ENCODE data around the gene CD96. TPM values are rescaled to one million over a fixed set of nuclear protein-coding genes. Genes with fewer than 3 reads are reported as not detected.

Gene CD96
- total RNA-seq, 8 experiments from 2014 or later: 0.09 to 2.5 (median 0.21) TPM; not detected in 3

GRCh38 chr3:111700054-111700453, 158.1 kb downstream of the CD96 start:
- in situ Hi-C loops (cut with MboI; ENCODE audit: low pct_unique_long_range_greater_than_20kb in 2 of 9, low sequenced_read_pairs in 9 of 9, unreplicated experiment in 9 of 9): loop anchor here in 7 of 9 experiments (25.0 kb wide), 3 partner anchors 162 to 362 kb away; partner anchors contain the start of gene PHLDB2 (in 2 of the 7)
- H3K4me3 ChIP-seq: no peak overlapping the region
- WGBS, 10 experiments: 40 to 100% (median 82%) methylated on average over 1 to 3 of the region's 3 CpGs; no CpG with 5 or more reads in 1 of the 10 experiments
- ATAC-seq (replicated peaks in 6 of 8): no peak
- H3K27ac ChIP-seq: no peak overlapping the region
- peaks cover 0 to 9% of the 10 kb centered on the region in 2 donors for H3K4me1 ChIP-seq (replicated peaks in 1 of 2)

- no peak for ATAC-seq (replicated peaks in 6 of 8)
- Histone ChIP-seq H3K4me1 (replicated peaks in 1 of 2) (peaks cover 0 to 9% of the 10 kb centered on the region in 2 donors), H3K4me3 (no peak overlapping the region), H3K27ac (no peak overlapping the region)
- in situ Hi-C loops (cut with MboI; ENCODE audit: low pct_unique_long_range_greater_than_20kb in 2 of 9, low sequenced_read_pairs in 9 of 9, unreplicated experiment in 9 of 9): loop anchor here in 7 of 9 experiments (25.0 kb wide), 3 partner anchors 161 to 361 kb away; partner anchors contain the start of gene PHLDB2 (in 2 of the 7)
- WGBS, 10 experiments: 58 to 100% (median 79%) methylated on average over 1 to 2 of the region's 2 CpGs; no CpG with 5 or more reads in 2 of the 10 experiments
Measured at GRCh38 chr3:111701292-111701906, 159.4 kb downstream of the CD96 start.

Other genes starting within 250 kb of the CD96 start
- gene ZBED2, start 53.1 kb downstream of the CD96 start, total RNA-seq: under 1 TPM in 4 of 8 experiments, not detected in 4; 0.13 to 0.24 (median 0.19) TPM
- gene PLCXD2, start 132.5 kb downstream of the CD96 start, total RNA-seq: 10 to 100 TPM in 3 of 8 experiments, 1 to 10 TPM in 2, under 1 TPM in 3; 0.51 to 16.0 (median 7.6) TPM

Data from motor neuron (in vitro differentiated cells).